A673 (cell line): ENCODE data around the gene FIBP. TPM values are rescaled to one million over a fixed set of nuclear protein-coding genes. Genes with fewer than 3 reads are reported as not detected.

ENCODE experiments used
- BruUV-seq: library from RNA; stranded (reverse); fragments of 400-500 nt; replicated peaks from 2 replicates; lab custom pipeline; 2021; lab: Mats Ljungman, UMichigan
- CTCF ChIA-PET: fragments of 300-600 bp; sonication (Branson Sonifier 250); formaldehyde crosslinking; loops from one replicate; lab custom pipeline; 2022; ENCODE audit warnings: antibody characterized with exemption; lab: Charles Lee
- POLR2A ChIA-PET: fragments of 300-600 bp; sonication (Branson Sonifier 250); formaldehyde crosslinking; loops from one replicate; lab custom pipeline; 2022; ENCODE audit warnings: antibody characterized with exemption; ENCODE audit not compliant: low non-redundant PET; lab: Charles Lee
- DNase-seq: peaks from one replicate; pipeline ENCODE4 v3.0.0-alpha.2; 2015; ENCODE audit warnings: low spot score
- H3K27ac ChIP-seq: fragments of 200-600 bp; sonication (generic); 2 replicates; pipeline ENCODE4 v1.5.1; 2016; ENCODE audit warnings: mixed run types, low read depth, mild to moderate bottlenecking, mixed read lengths, antibody characterized with exemption, low read length; ENCODE audit not compliant: poor library complexity, severe bottlenecking
- H3K27me3 ChIP-seq: fragments of 200-600 bp; sonication (generic); replicated peaks from 2 replicates; pipeline ENCODE4 v1.6.1; 2017; ENCODE audit warnings: mixed run types, low read depth, mild to moderate bottlenecking, mixed read lengths, antibody characterized with exemption, low read length; ENCODE audit not compliant: insufficient read depth, poor library complexity
- H3K36me3 ChIP-seq: fragments of 200-600 bp; sonication (generic); 2 replicates; pipeline ENCODE4 v1.6.1; 2016; ENCODE audit warnings: mixed run types, mild to moderate bottlenecking, mixed read lengths, antibody characterized with exemption, low read length; ENCODE audit not compliant: insufficient read depth, poor library complexity, severe bottlenecking
- H3K4me1 ChIP-seq: fragments of 200-600 bp; sonication (generic); 2 replicates; pipeline ENCODE4 v1.6.1; 2017; ENCODE audit warnings: mixed run types, mild to moderate bottlenecking, mixed read lengths, antibody characterized with exemption, low read length; ENCODE audit not compliant: insufficient read depth, poor library complexity, severe bottlenecking
- H3K4me3 ChIP-seq: fragments of 200-600 bp; sonication (generic); 2 replicates; pipeline ENCODE4 v1.5.1; 2016; ENCODE audit warnings: low read depth, mixed run types, mild to moderate bottlenecking, mixed read lengths, low read length; ENCODE audit not compliant: poor library complexity, severe bottlenecking
- H3K9me3 ChIP-seq: fragments of 200-600 bp; sonication (generic); 2 replicates; pipeline ENCODE4 v1.6.1; 2016; ENCODE audit warnings: mixed run types, low read depth, mild to moderate bottlenecking, mixed read lengths, antibody characterized with exemption, low read length; ENCODE audit not compliant: poor library complexity, severe bottlenecking
- EZH2 ChIP-seq: fragments of 200-600 bp; sonication (generic); IDR thresholded peaks from 2 replicates; pipeline ENCODE4 v1.6.1; 2017; ENCODE audit warnings: borderline replicate concordance, low read depth, mild to moderate bottlenecking, mixed read lengths, antibody characterized with exemption, low read length; ENCODE audit not compliant: poor library complexity, severe bottlenecking
- intact Hi-C: fragments of 100-400 bp; cut with micrococcal nuclease; formaldehyde crosslinking; loops from one replicate; pipeline ENCODE4 v1.10.0; 2022; ENCODE audit not compliant: unreplicated experiment
- total RNA-seq: library from RNA; stranded (reverse); gene quantifications from 2 replicates; pipeline ENCODE4 v1.2.3, GENCODE V29; 2021
- TF ChIP-seq, protein P1 (sequence below): fragments of 300-800, 200-600 bp; sonication (generic); conservative IDR thresholded peaks from 2 replicates; pipeline ENCODE4 v1.5.1; 2017; ENCODE audit warnings: low read depth, mild to moderate bottlenecking, antibody characterized with exemption, low read length, moderate library complexity, mixed read lengths

The FIBP gene
- total RNA-seq, 1 experiment from 2014 or later, result 98.5 TPM

- H3K27ac ChIP-seq, result no peak overlapping the region
These were observed 15.4 kb upstream of the FIBP start for GRCh38 chr11:65903715-65904114.

GRCh38 chr11:65903068-65903481, 14.8 kb upstream of the FIBP start:
- H3K27ac ChIP-seq, result no peak overlapping the region
- no peaks in the 10 kb centered on the region for H3K27me3 ChIP-seq
- H3K4me1 ChIP-seq, result peaks cover 6% of the 10 kb centered on the region
- no peak for DNase-seq
- no peaks in the 10 kb centered on the region for H3K9me3 ChIP-seq
- intact Hi-C loops, result no loop called here
- BruUV-seq, result no TSS peak
- ChIA-PET CTCF (no interaction called here), POLR2A (no interaction called here)
- no peak for TF ChIP-seq EZH2
- TF ChIP-seq, protein P1, sequence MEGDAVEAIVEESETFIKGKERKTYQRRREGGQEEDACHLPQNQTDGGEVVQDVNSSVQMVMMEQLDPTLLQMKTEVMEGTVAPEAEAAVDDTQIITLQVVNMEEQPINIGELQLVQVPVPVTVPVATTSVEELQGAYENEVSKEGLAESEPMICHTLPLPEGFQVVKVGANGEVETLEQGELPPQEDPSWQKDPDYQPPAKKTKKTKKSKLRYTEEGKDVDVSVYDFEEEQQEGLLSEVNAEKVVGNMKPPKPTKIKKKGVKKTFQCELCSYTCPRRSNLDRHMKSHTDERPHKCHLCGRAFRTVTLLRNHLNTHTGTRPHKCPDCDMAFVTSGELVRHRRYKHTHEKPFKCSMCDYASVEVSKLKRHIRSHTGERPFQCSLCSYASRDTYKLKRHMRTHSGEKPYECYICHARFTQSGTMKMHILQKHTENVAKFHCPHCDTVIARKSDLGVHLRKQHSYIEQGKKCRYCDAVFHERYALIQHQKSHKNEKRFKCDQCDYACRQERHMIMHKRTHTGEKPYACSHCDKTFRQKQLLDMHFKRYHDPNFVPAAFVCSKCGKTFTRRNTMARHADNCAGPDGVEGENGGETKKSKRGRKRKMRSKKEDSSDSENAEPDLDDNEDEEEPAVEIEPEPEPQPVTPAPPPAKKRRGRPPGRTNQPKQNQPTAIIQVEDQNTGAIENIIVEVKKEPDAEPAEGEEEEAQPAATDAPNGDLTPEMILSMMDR, result no peak
- no peak overlapping the region for H3K4me3 ChIP-seq
- H3K36me3 ChIP-seq, result no peaks in the 10 kb centered on the region

More at GRCh38 chr11:65903715-65904114, 15.4 kb upstream of the FIBP start:
- no TSS peak for BruUV-seq
- POLR2A ChIA-PET, result no interaction called here
- Histone ChIP-seq H3K36me3 (no peaks in the 10 kb centered on the region), H3K27me3 (no peaks in the 10 kb centered on the region), H3K9me3 (no peaks in the 10 kb centered on the region), H3K4me3 (no peak overlapping the region), H3K4me1 (peaks cover 6% of the 10 kb centered on the region)
- no peak for DNase-seq
- CTCF ChIA-PET, result interaction anchor here (0.6 kb wide), 1 partner anchor 16 kb away, joined by 9 read pairs; the partner anchor contains the start of gene FIBP
- TF ChIP-seq, protein P1, result no peak
- TF ChIP-seq EZH2, result no peak
- intact Hi-C loops, result no loop called here

GRCh38 chr11:65900899-65901180, 12.6 kb upstream of the FIBP start:
- intact Hi-C loops, result no loop called here
- no TSS peak for BruUV-seq
- H3K27ac ChIP-seq, result no peak overlapping the region

More at GRCh38 chr11:65900899-65901180, 12.6 kb upstream of the FIBP start:
- no peak for DNase-seq
- ChIA-PET POLR2A (interaction anchor here (0.6 kb wide), 2 partner anchors 11 to 1406 kb away, joined by 3 to 5 read pairs; no protein-coding TSS in a partner anchor), CTCF (interaction anchor here (1.2 to 1.8 kb wide), 2 partner anchors 12 to 16 kb away, joined by 3 to 11 read pairs; partner anchors contain the start of gene FIBP)
- Histone ChIP-seq H3K4me3 (no peak overlapping the region), H3K9me3 (no peaks in the 10 kb centered on the region), H3K36me3 (no peaks in the 10 kb centered on the region), H3K4me1 (peaks cover 6% of the 10 kb centered on the region), H3K27me3 (no peaks in the 10 kb centered on the region)
- TF ChIP-seq, protein P1, result no peak
- no peak for TF ChIP-seq EZH2
